Liver (tissue), 9 donors: ENCODE measurements around the gene MICAL2. TPM values are rescaled to one million over a fixed set of nuclear protein-coding genes. Genes with fewer than 3 reads are reported as not detected.

Experiments
- DNase-seq: peaks from one replicate; pipeline ENCODE4 v3.0.0-alpha.2; 2017; ENCODE audit warnings: low spot score
- H3K27ac ChIP-seq, 2 donors: one replicate each; pipeline ENCODE4 v1.7.0; 2013; ENCODE audit warnings: inconsistent platforms in 2 of 2, low read length in 2 of 2, control low read depth in 1 of 2, low read depth in 1 of 2, mild to moderate bottlenecking in 1 of 2
- H3K27me3 ChIP-seq, 4 donors: one replicate each; pipeline versions ENCODE4 v1.6.1 to v1.7.0; 2013; ENCODE audit warnings: low read length in 3 of 4, inconsistent platforms in 1 of 4, mild to moderate bottlenecking in 1 of 4, moderate library complexity in 1 of 4; ENCODE audit not compliant: control insufficient read depth in 4 of 4, insufficient read depth in 4 of 4
- H3K36me3 ChIP-seq, 4 donors: one replicate each; pipeline versions ENCODE4 v1.6.1 to v1.7.0; 2013; ENCODE audit warnings: low read length in 3 of 4, mild to moderate bottlenecking in 3 of 4, low read depth in 1 of 4, moderate library complexity in 1 of 4; ENCODE audit not compliant: control insufficient read depth in 4 of 4, insufficient read depth in 3 of 4
- H3K4me1 ChIP-seq, 4 donors: one replicate each; pipeline versions ENCODE4 v1.6.1 to v1.7.0; 2013; ENCODE audit warnings: low read length in 3 of 4, mild to moderate bottlenecking in 3 of 4, moderate library complexity in 1 of 4; ENCODE audit not compliant: control insufficient read depth in 4 of 4, insufficient read depth in 4 of 4
- H3K4me3 ChIP-seq, 3 donors: one replicate each; pipeline versions ENCODE4 v1.6.1 to v1.7.0; 2013; ENCODE audit warnings: low read length in 3 of 3, control low read depth in 1 of 3, low read depth in 1 of 3, mild to moderate bottlenecking in 1 of 3
- H3K9ac ChIP-seq, 2 donors: one replicate each; pipeline ENCODE4 v1.7.0; 2013; ENCODE audit warnings: low read length in 2 of 2, mild to moderate bottlenecking in 2 of 2, moderate library complexity in 2 of 2, control low read depth in 1 of 2, low read depth in 1 of 2
- H3K9me3 ChIP-seq, 4 donors: one replicate each; pipeline versions ENCODE4 v1.6.1 to v1.7.0; 2013; ENCODE audit warnings: low read length in 3 of 4; ENCODE audit not compliant: control insufficient read depth in 4 of 4
- FOXA1 ChIP-seq: IDR thresholded peaks from 2 replicates; pipeline ENCODE4 v1.6.1; 2016; ENCODE audit warnings: antibody characterized with exemption
- GABPA ChIP-seq, 2 donors: IDR thresholded peaks in 1 of 2; conservative IDR thresholded peaks in 1 of 2; 2 replicates each; pipeline ENCODE4 v1.6.1; 2016; ENCODE audit warnings: antibody characterized with exemption in 2 of 2, mild to moderate bottlenecking in 1 of 2, moderate library complexity in 1 of 2
- HNF4A ChIP-seq, 2 donors: conservative IDR thresholded peaks; 2 replicates each; pipeline ENCODE4 v1.6.1; 2016; ENCODE audit warnings: antibody characterized with exemption in 2 of 2, mild to moderate bottlenecking in 2 of 2
- HNF4G ChIP-seq: IDR thresholded peaks from 2 replicates; pipeline ENCODE4 v1.6.1; 2016; ENCODE audit warnings: antibody characterized with exemption
- JUND ChIP-seq, 2 donors: IDR thresholded peaks; 2 replicates each; pipeline ENCODE4 v1.6.1; 2016; ENCODE audit warnings: antibody characterized with exemption in 2 of 2
- NR2F2 ChIP-seq: IDR thresholded peaks from 2 replicates; pipeline ENCODE4 v1.6.1; 2016; ENCODE audit warnings: antibody characterized with exemption
- RAD21 ChIP-seq, 2 donors: IDR thresholded peaks; 2 replicates each; pipeline ENCODE4 v1.6.1; 2016; ENCODE audit warnings: antibody characterized with exemption in 2 of 2, mild to moderate bottlenecking in 2 of 2
- RXRA ChIP-seq, 2 donors: IDR thresholded peaks; 2 replicates each; pipeline ENCODE4 v1.6.1; 2017 to 2018; ENCODE audit warnings: antibody characterized with exemption in 2 of 2, mild to moderate bottlenecking in 1 of 2
- SP1 ChIP-seq: IDR thresholded peaks from 2 replicates; pipeline ENCODE4 v1.6.1; 2018; ENCODE audit warnings: antibody characterized with exemption, mild to moderate bottlenecking
- TAF1 ChIP-seq: conservative IDR thresholded peaks from 2 replicates; pipeline ENCODE4 v1.6.1; 2016; ENCODE audit warnings: antibody characterized with exemption, mild to moderate bottlenecking
- WGBS: extraction: QIAGEN DNeasy Blood & Tissue Kit; methylation state at CpG from one replicate; pipeline ENCODE4 v1.1.7; 2013; 5-methylcytosine and 5-hydroxymethylcytosine counted together
- polyA plus RNA-seq, 2 donors: library from polyadenylated mRNA; stranded (reverse) in 1 of 2; unstranded in 1 of 2; fragments of 200-250 nt in 1 of 2; fragments of >200 nt in 1 of 2; fragmentation: Nextera tagmentation in 1 of 2; extraction: Ambion mirVana in 1 of 2; gene quantifications; one replicate each; pipeline versions ENCODE4 v1.2.1 to v1.2.3, GENCODE V29; 2013 to 2015
- total RNA-seq, 2 donors: library from RNA; depleted of rRNA; stranded (reverse); fragments of >200 nt; gene quantifications; one replicate each; pipeline ENCODE4 v1.2.3, GENCODE V29; 2014
- TF ChIP-seq, protein P1 (sequence below): IDR thresholded peaks from 2 replicates; pipeline ENCODE4 v1.6.1; 2016; ENCODE audit warnings: antibody characterized with exemption
- TF ChIP-seq, protein P2 (sequence below): IDR thresholded peaks from 2 replicates; pipeline ENCODE4 v1.6.1; 2016; ENCODE audit warnings: antibody characterized with exemption
- TF ChIP-seq, protein P3 (sequence below): IDR thresholded peaks from 2 replicates; pipeline ENCODE4 v1.6.1; 2016; ENCODE audit warnings: antibody characterized with exemption, mild to moderate bottlenecking
- TF ChIP-seq, protein P4 (sequence below): fragments of 150-350 bp; IDR thresholded peaks from 2 replicates; pipeline ENCODE4 v1.5.1; 2017; ENCODE audit warnings: improper control_type of control experiment, low read depth, low read length; ENCODE audit not compliant: missing input control
- donor health status: healthy.
- donor health status: healthy.
- donor health status: healthy.
- donor health status: healthy.
- donor health status: healthy.

The MICAL2 gene
- total and polyA plus RNA-seq, 4 donors: 17.5 to 113 (median 42.9) TPM

DNA sequence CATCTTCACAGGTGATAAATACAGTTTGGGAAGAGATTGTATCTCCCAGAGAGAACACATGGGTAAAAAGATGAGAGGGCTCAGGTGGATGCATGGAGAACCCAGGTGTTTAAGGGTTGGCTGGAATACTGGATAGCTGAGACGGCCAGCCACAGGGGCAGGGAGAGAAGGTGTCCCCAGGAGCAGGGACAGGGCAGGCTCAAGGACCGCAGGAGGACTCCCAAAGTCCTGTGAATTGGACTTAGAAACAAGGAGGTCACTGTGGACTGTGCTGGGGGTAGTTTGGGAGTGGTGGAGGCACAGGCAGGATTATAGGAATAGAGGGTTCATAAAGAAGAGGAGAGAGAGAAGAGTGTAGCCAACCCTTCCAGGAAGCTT, 163.2 kb downstream of the MICAL2 start (continued):
- TF ChIP-seq HNF4G (no peak), TAF1 (no peak), FOXA1 (no peak)

DNA sequence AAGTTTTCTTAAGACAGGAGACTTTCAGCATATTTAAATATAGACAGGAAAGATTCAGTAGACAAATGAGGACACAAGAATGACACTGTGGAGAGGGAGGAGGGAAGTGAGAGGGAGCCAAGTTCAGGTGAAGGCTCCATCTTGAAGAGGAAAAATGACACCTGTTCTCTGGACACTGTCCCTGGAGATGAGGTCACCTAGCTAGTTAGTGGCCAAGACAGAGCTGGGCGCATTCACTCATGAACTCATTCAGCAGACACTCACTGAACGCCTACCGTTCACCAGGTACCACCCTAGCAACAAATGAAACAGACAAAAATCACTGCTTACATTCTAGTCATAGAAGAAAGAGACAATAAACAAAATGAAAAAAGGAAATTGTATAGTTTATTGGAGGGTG, 163.7 kb downstream of the MICAL2 start:
- Histone ChIP-seq H3K4me1 (peaks cover 0 to 4% (median 2%) of the 10 kb centered on the region in 4 donors), H3K36me3 (no peaks in the 10 kb centered on the region), H3K27ac (no peak overlapping the region), H3K9me3 (no peaks in the 10 kb centered on the region), H3K27me3 (no peaks in the 10 kb centered on the region), H3K9ac (no peak overlapping the region), H3K4me3 (no peak overlapping the region)
- DNase-seq: no peak
- 99% methylated on average over 3 of the region's 3 CpGs for WGBS
- TF ChIP-seq FOXA1 (no peak), SP1 (no peak), GABPA (IDR thresholded peaks at IDR 0.05 in 1 of 2, conservative IDR thresholded peaks at IDR 0.05 in 1 of 2) (no peak)

DNA sequence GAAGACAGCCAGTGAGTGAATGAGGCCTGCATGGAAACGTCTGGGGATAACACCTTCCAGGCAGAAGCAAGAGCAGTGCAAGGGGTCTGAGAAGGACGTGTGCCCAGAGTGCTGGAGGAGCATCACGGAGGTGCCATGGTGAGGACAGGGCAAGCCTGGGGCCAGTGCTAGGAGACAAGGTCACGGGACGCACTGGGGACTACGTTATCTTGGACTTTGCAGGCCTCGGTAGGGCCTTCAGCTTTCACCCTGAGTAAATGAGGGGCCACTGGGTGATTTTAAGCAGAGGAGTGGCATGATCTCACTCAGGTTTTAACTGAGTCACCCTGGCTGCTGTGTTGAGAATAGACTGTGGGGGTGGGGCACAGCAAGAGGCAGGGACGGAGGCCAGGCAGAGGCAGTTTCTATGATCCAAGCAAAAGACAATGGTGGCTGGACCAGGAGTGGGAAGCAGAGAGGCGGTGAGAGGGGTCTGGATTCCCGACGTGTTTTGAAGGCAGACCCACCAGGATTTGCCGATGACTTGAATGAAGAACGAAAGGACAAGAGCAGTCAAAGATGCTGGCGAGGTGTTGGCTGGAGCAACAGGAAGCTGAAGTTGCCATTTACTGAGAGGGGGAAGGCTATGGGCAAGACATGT, 164.3 kb downstream of the MICAL2 start:
- no peak overlapping the region for H3K27ac ChIP-seq
- H3K4me1 ChIP-seq: no peaks in the 10 kb centered on the region
- 97% methylated on average over 14 of the region's 14 CpGs for WGBS
- H3K36me3 ChIP-seq: no peaks in the 10 kb centered on the region
- no peak for TF ChIP-seq TAF1
- TF ChIP-seq RAD21 (IDR thresholded peaks at IDR 0.05): no peak
- TF ChIP-seq, protein P1, sequence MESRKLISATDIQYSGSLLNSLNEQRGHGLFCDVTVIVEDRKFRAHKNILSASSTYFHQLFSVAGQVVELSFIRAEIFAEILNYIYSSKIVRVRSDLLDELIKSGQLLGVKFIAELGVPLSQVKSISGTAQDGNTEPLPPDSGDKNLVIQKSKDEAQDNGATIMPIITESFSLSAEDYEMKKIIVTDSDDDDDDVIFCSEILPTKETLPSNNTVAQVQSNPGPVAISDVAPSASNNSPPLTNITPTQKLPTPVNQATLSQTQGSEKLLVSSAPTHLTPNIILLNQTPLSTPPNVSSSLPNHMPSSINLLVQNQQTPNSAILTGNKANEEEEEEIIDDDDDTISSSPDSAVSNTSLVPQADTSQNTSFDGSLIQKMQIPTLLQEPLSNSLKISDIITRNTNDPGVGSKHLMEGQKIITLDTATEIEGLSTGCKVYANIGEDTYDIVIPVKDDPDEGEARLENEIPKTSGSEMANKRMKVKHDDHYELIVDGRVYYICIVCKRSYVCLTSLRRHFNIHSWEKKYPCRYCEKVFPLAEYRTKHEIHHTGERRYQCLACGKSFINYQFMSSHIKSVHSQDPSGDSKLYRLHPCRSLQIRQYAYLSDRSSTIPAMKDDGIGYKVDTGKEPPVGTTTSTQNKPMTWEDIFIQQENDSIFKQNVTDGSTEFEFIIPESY: no peak
- no peak for TF ChIP-seq HNF4G
- TF ChIP-seq RXRA (IDR thresholded peaks at IDR 0.05): no peak
- TF ChIP-seq JUND (IDR thresholded peaks at IDR 0.05): no peak
- no peak for TF ChIP-seq FOXA1
- TF ChIP-seq HNF4A (conservative IDR thresholded peaks at IDR 0.05): no peak
- no peak for TF ChIP-seq NR2F2
- TF ChIP-seq, protein P2, sequence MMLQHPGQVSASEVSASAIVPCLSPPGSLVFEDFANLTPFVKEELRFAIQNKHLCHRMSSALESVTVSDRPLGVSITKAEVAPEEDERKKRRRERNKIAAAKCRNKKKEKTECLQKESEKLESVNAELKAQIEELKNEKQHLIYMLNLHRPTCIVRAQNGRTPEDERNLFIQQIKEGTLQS: no peak
- no peak overlapping the region for H3K4me3 ChIP-seq
- no peak overlapping the region for H3K9ac ChIP-seq
- H3K9me3 ChIP-seq: no peaks in the 10 kb centered on the region
- DNase-seq: no peak
- no peaks in the 10 kb centered on the region for H3K27me3 ChIP-seq

DNA sequence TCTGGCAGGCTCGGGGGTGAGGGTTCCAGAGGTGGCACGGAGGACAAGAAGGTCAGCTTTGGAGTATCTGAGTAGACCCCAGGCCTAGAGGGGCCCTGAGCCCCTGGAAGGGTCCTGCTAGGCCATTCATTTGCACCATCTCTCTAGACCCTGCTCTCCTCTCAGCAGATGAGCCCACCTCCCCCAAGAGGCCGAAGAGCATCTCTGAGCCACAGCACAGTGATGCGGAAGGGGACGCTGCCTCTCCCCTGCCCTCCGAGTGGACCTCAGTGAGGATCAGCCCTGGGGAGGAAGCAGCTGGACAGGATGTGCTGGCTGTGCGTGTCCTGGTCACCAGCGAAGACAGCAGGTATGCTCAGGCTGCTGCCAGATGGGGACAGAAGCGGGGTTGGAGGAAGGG, 165.4 kb downstream of the MICAL2 start:
- no peak overlapping the region for H3K27ac ChIP-seq
- WGBS: 85% methylated on average over 9 of the region's 9 CpGs
- H3K9ac ChIP-seq: no peak overlapping the region
- TF ChIP-seq, protein P3, sequence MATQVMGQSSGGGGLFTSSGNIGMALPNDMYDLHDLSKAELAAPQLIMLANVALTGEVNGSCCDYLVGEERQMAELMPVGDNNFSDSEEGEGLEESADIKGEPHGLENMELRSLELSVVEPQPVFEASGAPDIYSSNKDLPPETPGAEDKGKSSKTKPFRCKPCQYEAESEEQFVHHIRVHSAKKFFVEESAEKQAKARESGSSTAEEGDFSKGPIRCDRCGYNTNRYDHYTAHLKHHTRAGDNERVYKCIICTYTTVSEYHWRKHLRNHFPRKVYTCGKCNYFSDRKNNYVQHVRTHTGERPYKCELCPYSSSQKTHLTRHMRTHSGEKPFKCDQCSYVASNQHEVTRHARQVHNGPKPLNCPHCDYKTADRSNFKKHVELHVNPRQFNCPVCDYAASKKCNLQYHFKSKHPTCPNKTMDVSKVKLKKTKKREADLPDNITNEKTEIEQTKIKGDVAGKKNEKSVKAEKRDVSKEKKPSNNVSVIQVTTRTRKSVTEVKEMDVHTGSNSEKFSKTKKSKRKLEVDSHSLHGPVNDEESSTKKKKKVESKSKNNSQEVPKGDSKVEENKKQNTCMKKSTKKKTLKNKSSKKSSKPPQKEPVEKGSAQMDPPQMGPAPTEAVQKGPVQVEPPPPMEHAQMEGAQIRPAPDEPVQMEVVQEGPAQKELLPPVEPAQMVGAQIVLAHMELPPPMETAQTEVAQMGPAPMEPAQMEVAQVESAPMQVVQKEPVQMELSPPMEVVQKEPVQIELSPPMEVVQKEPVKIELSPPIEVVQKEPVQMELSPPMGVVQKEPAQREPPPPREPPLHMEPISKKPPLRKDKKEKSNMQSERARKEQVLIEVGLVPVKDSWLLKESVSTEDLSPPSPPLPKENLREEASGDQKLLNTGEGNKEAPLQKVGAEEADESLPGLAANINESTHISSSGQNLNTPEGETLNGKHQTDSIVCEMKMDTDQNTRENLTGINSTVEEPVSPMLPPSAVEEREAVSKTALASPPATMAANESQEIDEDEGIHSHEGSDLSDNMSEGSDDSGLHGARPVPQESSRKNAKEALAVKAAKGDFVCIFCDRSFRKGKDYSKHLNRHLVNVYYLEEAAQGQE: no peak
- TF ChIP-seq HNF4G (no peak), RXRA (IDR thresholded peaks at IDR 0.05) (no peak), JUND (IDR thresholded peaks at IDR 0.05) (no peak), NR2F2 (no peak)
- TF ChIP-seq, protein P4, sequence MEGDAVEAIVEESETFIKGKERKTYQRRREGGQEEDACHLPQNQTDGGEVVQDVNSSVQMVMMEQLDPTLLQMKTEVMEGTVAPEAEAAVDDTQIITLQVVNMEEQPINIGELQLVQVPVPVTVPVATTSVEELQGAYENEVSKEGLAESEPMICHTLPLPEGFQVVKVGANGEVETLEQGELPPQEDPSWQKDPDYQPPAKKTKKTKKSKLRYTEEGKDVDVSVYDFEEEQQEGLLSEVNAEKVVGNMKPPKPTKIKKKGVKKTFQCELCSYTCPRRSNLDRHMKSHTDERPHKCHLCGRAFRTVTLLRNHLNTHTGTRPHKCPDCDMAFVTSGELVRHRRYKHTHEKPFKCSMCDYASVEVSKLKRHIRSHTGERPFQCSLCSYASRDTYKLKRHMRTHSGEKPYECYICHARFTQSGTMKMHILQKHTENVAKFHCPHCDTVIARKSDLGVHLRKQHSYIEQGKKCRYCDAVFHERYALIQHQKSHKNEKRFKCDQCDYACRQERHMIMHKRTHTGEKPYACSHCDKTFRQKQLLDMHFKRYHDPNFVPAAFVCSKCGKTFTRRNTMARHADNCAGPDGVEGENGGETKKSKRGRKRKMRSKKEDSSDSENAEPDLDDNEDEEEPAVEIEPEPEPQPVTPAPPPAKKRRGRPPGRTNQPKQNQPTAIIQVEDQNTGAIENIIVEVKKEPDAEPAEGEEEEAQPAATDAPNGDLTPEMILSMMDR: no peak
- H3K4me1 ChIP-seq: no peaks in the 10 kb centered on the region
- no peaks in the 10 kb centered on the region for H3K36me3 ChIP-seq
- no peak for DNase-seq
- H3K4me3 ChIP-seq: no peak overlapping the region
- no peaks in the 10 kb centered on the region for H3K9me3 ChIP-seq
- H3K27me3 ChIP-seq: no peaks in the 10 kb centered on the region
